HG03196 (cell line): ENCODE data around the gene FOXR1.
A peak's percentile ranks its signal among the peaks of the same experiment; 100 is the strongest.
"Not testable (repeated sequence)": the region's sequence is repeated elsewhere in the genome, so short reads cannot be mapped to it uniquely, and the experiment has no call there.

Experiments
- ATAC-seq: cut with Tn5 transposase; IDR thresholded peaks from one replicate; pipeline ENCODE4 v1.9.1; 2021; ENCODE audit not compliant: unreplicated experiment

FOXR1 gene

DNA sequence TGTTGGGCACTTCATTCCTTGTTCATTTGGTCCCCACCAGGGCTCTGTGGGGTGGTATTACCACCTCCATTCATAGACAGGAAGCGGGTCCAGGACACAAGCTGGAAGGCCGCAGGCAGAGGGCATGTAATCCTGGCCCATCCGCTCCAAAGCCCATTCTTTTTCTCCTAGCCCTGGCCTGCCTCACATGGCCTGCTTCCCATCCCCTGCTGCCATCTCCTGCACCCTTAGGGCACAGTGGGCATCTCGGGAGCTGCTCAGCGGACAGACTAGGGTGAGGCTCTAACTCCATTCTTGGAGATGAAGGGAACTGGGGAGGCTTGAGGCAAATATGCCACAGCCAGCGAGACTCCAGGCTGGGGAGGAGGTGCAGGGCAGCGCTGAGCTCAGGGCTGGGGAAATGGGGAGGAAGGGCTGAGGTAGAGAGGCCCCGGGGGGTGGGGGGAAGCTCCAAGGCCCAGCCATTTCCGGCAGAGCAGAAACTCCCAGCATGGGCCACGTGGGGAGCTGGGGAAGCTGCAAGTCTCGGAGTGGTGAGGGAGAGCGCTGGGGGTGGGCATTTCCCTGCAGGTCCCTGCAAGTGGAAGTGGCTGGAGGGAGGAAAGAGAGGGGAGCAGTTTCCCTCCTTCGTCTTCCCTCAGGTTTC lies 31.5 kb upstream of the FOXR1 start:
- ATAC-seq, result no peak

DNA sequence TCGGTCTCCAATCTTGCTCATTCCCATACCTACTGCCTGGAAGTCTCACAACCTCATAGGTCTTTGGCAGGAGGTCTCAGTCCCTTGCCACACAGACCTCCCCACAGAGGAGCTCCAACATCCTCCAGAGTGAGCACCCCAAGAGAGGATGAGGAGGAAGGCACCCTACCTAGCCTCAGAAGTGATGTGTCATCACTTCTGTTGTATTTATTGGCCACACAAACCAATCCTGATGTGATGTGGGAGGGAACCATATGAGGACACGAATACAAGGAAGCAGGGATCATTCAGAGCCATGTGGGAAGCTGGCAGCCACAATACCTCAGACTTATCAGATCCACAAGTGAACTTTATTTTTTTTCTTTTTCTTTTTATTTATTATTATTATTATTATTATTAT lies 24.5 kb upstream of the FOXR1 start:
- ATAC-seq, result no peak

DNA sequence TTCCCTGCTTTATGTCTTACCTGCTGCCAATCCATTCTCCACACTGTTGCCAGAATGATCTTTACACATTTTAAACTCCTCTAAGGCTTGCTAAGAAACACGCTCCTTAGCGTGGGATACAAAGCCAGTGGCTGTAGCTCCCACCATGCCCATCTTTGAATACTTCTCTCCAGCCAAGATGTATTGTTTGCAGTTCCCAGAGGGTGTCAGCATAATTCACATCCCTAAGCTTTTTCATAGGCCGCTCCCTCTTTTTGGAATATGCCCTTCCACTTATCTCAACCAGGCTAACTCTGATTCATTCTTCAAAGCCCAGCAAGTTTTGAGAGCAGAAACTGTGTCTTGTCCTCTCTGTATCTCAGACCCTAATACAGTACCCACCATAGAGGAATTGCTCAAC lies 23.6 kb upstream of the FOXR1 start:
- ATAC-seq, result no peak

DNA sequence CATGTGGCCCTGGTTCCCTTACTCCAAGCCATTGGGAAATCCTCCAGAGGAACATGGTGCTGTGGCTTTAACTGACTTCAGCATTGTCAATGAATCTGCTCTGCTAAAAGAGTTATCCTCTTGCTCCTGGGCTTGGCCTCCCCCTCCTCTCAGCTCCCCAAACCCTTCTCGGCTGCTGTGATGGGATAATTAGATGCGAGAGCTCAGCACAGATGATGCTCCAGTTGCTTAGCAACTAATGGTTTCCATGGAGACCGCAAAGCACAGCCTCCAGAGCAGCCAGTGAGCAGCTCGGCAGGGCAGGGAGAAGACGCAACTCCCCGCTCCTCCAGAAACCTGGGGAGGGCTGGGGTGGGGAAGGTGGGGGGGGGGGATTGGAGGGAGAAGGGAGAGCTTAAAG lies 18.3 kb upstream of the FOXR1 start:
- ATAC-seq, result no peak

DNA sequence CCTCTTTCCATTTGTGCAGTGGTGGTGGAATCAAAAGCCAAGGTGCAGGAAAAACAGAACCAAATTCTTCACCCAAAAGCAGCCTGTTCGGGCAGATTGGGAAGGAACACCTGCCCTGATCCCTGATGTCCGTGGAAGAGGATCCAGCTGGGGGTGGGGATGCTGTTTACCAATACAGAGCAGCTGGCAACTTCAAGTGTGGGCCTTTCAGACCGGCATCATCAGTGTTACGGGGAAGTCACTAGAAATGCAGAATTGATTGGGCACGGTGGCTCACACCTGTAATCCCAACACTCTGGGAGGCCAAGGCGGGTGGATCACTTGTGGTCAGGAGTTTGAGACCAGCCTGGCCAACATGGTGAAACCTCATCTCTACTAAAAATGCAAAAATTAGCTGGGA lies 17.6 kb upstream of the FOXR1 start:
- ATAC-seq, result not testable (repeated sequence)

DNA sequence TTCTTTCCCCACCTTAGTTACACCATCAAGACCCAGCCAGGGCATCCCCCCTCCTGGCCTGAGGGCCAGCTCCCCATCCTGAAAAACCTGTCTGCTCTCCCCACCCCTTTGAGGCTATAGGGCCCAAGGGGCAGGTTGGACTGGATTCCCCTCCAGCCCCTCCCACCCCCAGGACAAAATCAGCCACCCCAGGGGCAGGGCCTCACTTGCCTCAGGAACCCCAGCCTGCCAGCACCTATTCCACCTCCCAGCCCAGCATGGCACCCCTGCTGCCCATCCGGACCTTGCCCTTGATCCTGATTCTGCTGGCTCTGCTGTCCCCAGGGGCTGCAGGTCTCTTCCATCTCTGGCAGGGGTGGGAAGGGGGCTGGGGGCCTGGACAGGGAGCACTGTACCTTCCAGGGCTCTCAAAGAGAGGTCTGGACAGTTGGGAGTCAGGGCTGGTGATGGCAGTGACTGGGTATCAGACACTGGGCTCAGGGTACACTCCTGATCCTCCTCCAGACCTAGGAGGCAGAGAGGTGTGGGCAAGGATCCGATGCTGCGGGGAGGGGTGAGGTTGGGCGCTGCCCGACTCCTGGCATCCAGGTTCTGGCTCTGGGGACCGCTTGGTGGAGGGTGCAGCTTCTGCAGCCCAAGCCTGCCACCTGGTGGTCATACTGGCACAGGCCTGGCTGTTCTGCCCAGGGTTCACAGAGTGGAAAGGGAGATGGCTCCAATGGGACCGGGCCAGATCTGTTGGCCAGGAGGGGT lies 15.3 kb upstream of the FOXR1 start, which contains the start of gene UPK2:
TSS of gene UPK2 (plus strand) at position 205 of the 753 bp plus-strand sequence. CDS start at position 258, 53 bp downstream.
- ATAC-seq, result peak; percentile 80

DNA sequence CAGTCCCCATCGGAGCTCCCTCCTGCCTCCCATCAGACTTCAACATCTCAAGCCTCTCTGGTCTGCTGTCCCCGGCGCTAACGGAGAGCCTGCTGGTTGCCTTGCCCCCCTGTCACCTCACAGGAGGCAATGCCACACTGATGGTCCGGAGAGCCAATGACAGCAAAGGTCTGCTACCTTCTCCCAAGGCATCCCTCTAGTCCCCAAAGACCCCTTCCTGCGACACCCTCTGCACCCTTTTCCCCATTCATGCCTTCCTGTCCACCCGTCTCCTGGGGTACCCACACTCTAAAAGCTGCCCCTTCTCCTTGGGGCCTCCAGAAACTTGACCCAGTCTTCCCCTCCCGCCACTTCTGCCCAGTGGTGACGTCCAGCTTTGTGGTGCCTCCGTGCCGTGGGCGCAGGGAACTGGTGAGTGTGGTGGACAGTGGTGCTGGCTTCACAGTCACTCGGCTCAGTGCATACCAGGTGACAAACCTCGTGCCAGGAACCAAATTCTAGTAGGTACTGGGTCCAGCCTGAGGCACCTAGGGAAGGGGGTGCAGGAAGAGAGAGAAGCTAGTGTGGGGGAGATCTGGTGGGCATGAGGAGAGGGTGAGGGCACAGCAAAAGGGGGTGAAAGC lies 14.6 kb upstream of the FOXR1 start:
- no peak for ATAC-seq

DNA sequence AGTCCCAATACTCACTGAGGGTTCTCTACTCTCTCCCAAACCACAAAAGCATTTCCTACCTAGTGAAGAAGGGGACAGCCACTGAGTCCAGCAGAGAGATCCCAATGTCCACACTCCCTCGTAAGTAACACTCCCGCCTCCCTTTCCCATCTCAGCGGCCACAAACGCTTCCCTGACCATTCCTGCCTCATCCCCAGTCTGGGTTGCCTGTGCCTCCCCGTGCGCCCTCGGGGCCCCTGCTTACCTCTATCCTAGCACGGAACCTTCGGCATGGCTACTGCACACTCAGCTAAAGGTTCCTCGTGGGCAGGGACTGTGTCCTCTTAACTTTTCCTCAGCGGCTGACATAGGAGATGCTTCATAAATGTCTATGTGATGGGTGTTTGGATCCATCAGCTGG lies 14.0 kb upstream of the FOXR1 start:
- ATAC-seq, result no peak

DNA sequence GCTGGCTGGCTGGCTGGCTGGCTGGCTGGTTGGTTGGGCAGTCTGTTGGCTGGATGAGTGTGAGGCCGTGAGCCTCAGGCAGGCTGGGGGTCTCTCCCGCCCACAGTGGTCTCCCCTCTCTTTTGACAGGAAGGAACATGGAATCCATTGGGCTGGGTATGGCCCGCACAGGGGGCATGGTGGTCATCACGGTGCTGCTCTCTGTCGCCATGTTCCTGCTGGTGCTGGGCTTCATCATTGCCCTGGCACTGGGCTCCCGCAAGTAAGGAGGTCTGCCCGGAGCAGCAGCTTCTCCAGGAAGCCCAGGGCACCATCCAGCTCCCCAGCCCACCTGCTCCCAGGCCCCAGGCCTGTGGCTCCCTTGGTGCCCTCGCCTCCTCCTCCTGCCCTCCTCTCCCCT lies 13.6 kb upstream of the FOXR1 start:
- no peak for ATAC-seq

DNA sequence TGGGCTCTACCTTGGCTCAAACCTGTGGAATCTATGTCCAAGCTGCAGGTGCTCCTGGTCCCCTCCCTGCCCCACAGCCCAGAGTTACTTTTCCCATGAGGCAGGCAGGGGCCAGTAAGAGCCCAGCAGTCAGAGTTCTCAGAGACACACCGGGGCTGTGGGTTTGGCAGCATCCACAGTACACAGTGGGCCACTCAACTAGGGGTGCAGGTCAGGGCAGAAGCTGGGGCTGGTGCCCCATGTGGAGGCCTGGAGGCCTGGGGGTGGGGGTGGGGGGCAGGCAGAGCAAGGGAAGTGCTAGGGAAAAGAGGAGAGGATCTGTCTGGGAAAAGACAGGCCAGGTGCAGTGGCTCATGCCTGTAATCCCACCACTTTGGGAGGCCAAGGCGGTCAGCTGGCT lies 13.0 kb upstream of the FOXR1 start:
- ATAC-seq, result no peak

DNA sequence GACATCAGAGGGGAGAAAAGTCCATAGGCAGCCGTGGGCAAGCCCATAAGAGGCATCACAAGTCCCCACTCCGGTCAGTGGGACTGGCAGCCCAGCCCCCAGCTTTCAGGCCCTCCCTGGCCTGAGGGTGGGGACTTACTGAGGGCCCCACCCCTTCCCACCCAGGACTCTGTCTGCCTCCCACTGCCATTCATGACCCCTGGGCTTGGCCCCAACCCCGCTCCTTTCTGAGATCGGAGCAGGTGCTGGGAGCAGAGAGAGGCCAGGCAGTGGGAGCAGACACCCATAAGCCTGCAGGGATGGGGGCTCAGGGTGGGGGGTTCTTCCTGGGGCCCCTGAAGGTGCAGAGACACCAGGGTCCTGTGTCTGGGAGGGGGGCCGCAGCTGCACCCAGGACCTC lies 10.4 kb upstream of the FOXR1 start:
- ATAC-seq, result no peak

DNA sequence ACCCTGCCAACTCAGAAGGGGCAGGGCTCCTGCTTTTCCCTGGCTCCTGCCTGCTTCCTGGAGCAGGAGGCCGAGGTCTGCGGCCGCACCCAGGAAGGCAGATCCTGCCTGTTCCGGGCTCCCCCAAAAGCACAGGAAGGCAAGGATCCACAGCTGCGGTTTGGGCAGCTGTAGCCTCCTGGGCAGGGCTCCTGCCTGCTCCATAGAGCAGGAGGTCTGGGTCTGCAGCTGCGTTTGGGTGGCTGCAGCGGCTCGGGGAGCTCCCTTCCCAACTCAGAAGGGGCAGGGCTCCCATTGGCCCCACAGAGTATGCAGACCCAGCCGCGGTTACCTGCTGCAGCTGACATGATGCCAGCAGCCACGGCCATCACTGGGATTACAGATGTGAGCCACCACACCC lies 10.0 kb upstream of the FOXR1 start:
- ATAC-seq, result no peak

DNA sequence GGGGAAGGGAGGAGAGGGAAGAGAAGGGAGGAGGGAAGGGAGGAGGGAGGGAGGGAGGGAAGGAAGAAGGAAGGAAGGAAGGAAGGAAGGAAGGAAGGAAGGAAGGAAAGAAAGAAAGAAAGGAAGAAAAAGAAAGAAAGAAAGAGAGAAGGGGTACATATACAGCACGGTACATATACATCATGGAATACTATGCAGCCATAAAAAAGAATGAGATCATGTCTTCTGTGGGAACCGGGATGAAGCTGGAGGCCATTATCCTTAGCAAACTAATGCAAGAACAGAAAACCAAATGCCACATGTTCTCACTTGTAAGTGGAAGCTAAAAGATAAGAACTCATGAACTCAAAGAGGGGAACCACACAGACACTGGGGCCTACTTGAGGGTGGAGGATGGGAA lies 2.1 kb upstream of the FOXR1 start:
- ATAC-seq, result not testable (repeated sequence)

DNA sequence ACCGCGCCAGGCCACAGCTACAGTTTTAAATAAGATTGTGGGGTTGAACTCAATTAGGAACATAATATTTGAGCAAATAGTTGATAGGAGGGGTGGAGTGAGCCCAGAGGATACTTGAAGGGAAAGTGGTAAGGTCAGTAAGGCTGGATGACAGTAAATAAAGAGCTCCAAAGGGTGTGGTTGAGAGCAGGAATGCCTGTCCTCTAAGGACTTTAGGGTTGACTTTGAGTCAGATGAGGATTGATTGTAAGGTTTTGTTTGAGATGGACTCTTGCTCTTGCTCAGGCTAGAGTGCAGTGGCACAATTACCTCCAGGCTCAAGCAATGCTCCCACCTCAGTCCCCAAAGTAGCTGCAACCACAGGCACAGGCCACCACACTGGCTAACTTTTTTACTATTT lies 2.4 kb downstream of the FOXR1 start:
- ATAC-seq, result no peak

DNA sequence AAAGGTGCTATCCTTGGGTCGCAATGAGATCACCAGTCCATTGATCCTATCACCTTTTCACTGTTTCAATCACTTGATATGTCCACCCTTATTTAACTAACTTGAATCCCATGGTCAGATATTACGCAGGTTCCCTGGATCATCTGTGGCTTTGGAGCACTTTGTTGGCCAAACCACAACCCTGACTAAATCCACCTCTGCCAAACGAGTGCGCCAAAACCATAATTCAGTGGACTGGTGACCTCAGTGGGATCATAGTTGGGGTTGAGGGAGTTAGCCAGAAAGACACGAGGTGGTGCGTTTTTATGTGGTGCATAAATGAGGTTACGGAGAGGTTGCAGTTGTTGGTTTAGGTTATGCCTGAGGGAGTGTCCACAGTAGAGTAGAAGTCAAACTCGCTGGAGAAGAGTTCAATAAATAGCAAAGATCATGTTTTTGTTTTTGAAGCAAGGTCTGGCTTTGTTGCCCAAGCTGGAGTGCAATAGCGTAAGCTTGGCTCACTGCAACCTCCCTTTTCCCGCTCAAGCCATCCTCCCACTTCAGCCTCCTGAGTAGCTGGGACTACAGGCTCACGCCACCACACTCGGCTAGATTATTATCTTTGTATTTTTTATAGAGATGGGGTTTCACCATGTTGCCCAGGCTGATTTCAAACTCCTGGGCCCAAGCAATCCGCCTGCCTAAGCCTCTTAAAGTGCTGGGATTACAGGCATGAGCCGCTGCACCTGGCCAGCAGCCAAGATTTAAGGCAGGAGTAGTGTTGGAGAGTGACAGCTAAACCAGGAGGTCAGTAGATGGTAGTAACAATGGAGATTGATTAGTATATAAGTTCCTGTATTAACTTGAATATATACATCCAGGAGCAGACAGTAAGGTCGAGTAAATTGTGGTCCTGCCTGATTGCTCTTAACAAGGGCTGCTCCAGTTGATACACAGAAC lies 4.5 kb downstream of the FOXR1 start:
- no peak for ATAC-seq

DNA sequence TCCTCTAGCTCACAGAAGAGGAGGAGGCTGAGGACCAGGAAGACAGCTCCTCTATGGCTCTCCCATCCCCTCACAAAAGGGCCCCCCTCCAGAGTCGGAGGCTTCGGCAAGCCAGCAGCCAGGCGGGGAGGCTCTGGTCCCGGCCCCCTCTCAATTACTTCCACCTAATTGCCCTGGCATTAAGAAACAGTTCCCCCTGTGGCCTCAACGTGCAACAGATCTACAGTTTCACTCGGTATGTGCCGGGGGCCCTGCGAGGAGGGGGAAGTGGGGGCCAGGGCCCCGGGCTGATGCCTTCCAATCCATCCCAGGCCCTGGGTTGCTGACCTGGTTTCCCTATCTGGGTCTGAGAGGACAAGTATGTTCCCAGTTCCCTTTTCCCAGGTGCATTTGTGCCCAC lies 7.9 kb downstream of the FOXR1 start:
- no peak for ATAC-seq

DNA sequence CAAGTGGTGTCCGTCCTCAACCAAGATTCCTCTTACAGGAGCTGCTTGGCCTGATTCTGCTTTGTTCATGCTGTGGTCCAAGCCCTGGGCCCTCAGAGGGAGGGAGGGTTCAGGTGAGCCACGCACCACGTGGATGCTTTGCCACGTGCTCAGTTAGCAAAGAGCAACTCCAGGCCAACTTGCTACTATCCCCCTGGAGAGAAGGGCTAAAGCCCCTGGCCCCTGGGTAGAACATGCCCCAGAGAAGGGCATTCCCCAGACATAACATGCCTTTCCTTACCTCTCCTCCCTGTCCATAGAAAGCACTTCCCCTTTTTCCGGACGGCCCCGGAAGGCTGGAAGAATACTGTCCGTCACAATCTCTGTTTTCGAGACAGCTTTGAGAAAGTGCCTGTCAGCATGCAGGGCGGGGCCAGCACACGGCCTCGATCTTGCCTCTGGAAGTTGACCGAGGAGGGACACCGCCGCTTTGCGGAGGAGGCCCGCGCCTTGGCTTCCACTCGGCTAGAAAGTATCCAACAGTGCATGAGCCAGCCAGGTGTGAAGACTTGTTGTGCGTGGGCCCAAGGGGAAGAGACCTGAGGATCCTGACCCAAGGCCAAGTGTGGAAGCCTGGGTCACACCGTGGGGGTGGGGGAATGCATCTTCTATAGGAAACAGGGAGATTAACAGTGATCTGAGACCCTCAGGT lies 8.8 kb downstream of the FOXR1 start:
- no peak for ATAC-seq

DNA sequence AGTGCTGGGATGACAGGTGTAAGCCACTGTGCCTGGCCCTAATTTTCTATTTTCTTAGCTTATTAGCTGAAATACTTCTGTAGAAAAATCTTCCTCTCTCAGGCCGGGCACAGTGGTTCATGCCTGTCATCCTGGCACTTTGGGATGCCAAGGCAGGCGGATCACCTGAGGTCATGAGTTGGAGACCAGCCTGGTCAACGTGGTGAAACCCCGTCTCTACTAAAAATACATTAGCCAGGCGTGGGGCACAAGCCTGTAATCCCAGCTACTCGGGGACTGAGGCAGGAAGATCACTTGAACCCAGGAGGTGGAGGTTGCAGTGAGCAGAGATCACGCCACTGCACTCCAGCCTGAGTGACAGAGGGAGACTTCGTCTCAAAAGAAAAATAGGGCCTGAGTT lies 12.8 kb downstream of the FOXR1 start:
- not testable (repeated sequence) for ATAC-seq

DNA sequence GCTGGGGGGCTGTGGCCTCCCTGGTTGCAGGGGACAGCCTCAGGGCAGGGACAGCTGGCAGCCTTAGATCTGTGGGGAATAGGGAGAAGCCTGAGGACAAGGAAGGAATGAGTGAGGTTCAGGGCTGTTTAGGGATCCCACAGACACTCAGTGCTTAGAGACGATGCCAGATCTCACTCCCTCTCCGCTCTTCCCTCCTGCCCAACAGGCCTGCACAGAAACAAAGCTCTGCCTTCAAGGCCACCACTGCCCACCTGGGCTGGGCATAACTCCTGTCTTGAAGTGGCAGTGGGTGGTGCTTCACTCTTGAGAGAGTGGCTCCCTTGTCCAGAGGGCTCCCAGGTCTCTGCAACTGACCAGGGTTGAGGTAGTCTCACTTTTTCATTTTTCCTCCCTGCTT lies 13.3 kb downstream of the FOXR1 start:
- no peak for ATAC-seq

DNA sequence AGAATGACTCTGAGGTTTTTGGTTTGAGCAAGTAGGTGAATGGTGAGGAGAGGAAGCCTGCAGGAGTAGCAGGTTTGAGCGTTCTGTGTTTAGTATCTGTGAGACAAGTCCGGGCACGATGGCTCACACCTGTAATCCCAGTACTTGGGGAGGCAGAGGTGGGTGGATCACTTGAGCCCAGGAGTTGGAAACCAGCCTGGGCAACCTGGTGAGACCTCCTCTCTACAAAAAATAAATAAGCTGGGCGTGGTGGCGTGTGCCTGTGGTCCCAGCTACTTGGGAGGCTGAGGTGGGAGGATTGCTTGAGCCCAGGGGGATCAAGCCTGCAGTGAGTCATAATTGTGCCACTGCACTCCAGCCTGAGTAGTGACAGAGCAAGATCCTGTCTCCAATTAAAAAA lies 16.7 kb downstream of the FOXR1 start:
- no peak for ATAC-seq
